ENCODE data around the gene BACH1.

The BACH1 gene

DNA sequence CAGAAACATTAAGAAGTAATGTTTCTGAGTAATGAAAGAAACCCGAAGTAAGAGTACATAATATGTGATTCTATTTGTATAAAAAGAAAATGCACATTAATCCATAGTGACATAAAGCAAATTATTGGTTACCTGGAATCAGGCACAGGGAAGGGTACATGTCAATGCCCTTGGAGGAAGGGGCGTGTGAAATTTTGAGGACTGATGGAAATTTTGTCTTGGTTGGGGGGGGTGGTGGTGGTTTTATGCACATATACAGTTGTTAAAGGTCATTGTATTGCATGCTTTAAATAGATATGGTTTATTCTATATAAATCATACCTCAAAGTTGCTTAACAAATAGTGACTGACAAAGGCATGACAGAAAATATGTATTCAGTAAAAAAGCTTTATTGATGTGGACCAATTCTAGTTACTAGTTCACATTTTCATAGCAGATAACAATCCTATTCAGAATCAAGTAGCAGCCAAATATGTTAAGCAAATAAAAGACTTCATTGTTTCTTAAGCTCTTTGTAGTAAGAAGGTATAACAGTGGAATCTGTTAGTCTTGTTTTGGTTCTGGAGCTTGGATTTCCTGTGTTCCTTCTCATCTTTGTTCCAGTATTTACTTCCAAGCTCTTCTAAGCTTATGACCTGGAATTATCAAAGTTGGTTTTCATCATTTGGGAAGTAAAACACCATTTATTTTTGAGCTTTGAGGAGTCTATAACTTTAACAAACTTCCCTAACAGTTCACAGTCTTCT, 15.1 kb downstream of the BACH1 start:
- DNase-seq, result no peak

- no peak for DNase-seq
Observed at GRCh38 chr21:29315131-29315749, 16.5 kb downstream of the BACH1 start.

- DNase-seq, result no peak
Observed at GRCh38 chr21:29316029-29316742, 17.5 kb downstream of the BACH1 start.

GRCh38 chr21:29316806-29317205, 18.1 kb downstream of the BACH1 start:
- DNase-seq, result no peak

DNA sequence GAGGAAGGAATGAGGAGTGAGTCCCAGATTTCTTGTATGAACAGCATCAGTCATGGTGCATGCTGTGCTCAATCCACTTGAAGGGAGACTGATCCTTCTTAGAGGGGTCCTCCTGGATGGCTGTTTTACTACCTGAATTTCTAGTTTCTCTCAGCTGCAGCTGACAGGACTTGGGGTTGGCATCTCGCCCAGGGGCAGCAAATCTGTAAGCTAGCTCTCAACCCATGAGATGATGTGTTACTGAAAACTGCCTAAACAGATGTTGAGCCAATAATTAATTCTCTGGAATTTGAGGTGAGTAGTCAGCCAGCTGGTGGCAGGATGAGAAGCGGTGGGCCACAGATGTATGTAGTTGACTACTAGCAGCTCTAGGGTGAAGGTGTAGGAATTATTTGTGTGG, 19.6 kb downstream of the BACH1 start:
- DNase-seq, result peak in 1 of 56 donors; percentile 7

GRCh38 chr21:29320031-29320430, 21.3 kb downstream of the BACH1 start:
- DNase-seq, result no peak

DNA sequence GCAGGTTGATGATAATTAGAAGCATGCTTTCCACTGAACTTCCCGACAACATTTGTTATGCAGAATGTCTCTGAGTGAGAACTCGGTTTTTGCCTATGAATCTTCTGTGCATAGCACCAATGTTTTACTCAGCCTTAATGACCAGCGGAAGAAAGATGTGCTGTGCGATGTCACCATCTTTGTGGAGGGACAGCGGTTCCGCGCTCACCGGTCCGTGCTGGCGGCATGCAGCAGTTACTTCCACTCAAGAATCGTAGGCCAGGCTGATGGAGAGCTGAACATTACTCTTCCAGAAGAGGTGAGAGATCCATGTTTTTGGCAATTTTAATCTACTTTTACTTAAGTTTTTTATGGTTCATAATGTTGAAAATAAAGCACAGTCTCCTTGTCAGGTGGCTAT, 22.5 kb downstream of the BACH1 start:
- DNase-seq, result no peak

GRCh38 chr21:29321932-29322928, 23.5 kb downstream of the BACH1 start:
- DNase-seq, result no peak

GRCh38 chr21:29323189-29323588, 24.5 kb downstream of the BACH1 start:
- DNase-seq, result no peak

DNA sequence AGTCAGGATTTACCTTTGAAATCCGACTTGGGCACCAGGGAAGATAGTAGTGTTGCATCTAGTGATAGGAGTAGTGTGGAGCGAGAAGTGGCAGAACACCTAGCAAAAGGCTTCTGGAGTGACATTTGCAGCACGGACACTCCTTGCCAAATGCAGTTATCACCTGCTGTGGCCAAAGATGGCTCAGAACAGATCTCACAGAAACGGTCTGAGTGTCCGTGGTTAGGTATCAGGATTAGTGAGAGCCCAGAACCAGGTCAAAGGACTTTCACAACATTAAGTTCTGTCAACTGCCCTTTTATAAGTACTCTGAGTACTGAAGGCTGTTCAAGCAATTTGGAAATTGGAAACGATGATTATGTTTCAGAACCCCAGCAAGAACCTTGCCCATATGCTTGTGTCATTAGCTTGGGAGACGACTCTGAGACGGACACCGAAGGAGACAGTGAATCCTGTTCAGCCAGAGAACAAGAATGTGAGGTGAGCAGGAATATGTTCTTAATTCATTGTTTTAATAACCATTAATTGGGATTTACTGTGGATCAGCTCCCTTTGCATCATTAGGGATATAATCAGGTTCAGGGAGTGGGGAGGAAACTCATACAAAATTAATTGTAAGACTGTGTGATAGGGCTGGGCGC, 28.3 kb downstream of the BACH1 start:
- DNase-seq, result no peak

- DNase-seq, result no peak
Observed at GRCh38 chr21:29329406-29329805, 30.7 kb downstream of the BACH1 start.

- no peak for DNase-seq
Observed at GRCh38 chr21:29330797-29331196, 32.1 kb downstream of the BACH1 start.

GRCh38 chr21:29332461-29333362, 34.0 kb downstream of the BACH1 start:
- no peak for DNase-seq

GRCh38 chr21:29333406-29333805, 34.7 kb downstream of the BACH1 start:
- no peak for DNase-seq

DNA sequence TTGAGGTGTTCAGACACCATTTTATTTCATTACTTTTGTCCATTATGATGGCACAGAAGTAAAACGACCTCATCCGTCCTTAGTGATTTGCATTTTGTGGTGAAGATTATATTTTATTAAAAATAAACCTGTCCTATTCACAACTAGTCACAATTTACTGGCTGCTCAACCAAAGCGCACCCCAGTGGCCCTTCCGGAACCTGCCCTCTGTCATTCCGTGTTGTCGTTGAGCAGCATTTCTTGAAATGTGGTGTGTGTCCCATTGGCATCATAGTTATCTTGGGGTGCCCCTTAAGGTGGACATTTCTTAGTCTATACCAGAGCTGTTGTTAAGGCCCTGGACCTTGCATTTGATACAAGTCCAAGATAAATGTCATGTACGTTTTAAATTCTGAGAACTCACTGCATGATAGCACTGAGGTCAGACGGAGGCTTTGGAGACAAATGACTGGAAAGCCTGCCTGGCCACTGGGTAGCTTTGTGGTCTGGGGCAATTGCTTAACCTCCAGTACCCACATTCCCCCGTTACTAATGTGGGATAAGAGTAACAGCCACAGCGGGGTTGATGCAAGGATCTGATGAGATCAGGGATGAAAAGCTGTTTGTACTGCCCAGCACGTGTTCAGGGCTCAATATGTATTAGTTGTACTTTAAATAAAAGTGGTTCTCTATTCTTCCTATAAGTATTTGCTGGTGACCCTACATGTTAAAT, 36.2 kb downstream of the BACH1 start:
- no peak for DNase-seq

- no peak for DNase-seq
Observed at GRCh38 chr21:29335720-29336119, 37.0 kb downstream of the BACH1 start.

DNA sequence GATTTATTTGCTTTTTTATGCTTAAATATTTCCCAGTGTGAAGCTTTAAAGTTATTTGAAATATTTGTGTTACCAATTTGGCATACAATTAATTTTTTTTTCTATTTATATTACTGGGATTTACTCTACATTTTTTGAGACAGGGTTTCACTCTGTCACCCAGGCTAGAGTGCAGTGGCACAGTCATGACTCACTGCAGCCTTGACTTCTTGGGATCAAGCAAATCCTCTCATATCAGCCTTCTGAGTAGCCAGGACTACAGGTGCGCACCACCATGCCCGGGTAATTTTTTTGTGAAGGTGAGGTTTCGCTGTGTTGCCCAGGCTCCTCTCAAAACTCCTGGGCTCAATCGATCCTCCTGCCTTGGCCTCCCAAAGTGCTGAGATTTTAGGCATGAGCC, 39.5 kb downstream of the BACH1 start:
- DNase-seq, result no peak

DNA sequence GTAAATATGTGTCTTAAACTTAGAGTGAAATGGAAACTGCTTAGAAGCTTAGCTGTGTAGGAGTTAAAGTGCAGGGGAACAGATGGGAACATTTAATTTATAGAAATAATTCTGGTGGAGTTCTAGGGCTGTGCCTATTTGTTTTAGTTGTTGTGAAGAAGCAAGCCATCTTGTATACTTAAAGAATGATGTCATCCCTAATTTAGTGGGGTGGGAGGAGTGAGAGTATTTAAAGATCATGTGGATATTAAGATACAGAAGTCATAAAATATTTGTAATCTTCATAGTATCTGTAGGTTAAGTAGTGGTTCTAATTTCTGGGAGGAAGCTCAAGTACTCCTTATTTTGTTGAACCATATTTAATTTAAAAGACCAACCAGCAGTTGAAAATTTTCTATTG, 41.5 kb downstream of the BACH1 start:
- no peak for DNase-seq

DNA sequence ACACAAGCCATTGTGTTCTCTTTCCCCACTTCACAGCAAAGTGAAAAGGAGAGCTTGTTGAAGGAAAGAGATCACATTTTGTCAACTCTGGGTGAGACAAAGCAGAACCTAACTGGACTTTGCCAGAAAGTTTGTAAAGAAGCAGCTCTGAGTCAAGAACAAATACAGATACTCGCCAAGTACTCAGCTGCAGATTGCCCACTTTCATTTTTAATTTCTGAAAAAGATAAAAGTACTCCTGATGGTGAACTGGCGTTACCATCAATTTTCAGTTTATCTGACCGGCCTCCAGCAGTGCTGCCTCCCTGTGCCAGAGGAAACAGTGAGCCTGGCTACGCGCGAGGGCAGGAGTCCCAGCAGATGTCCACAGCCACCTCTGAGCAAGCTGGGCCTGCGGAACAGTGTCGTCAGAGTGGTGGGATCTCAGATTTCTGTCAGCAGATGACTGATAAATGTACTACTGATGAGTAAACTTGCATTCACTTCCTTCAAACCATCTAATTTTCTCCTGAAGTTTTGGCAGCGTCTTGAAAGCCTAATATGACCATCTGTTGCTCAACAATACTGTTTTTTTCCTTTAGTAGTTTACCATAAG, 43.7 kb downstream of the BACH1 start:
- peak in 4 of 56 donors; percentile 7 to 24 (median 15) for DNase-seq
